DMS53 treated with DMSO at 0.1 percent for 48 hours (cell line): Measurements from ENCODE around the gene CLIC3.
"Not testable (repeated sequence)": the region's sequence is repeated elsewhere in the genome, so short reads cannot be mapped to it uniquely, and the experiment has no call there.

Source experiments
- DNase-seq: peaks from one replicate; lab custom pipeline; 2025; ENCODE audit not compliant: unreplicated experiment; lab: John Stamatoyannopoulos, UW

CLIC3 gene

DNA sequence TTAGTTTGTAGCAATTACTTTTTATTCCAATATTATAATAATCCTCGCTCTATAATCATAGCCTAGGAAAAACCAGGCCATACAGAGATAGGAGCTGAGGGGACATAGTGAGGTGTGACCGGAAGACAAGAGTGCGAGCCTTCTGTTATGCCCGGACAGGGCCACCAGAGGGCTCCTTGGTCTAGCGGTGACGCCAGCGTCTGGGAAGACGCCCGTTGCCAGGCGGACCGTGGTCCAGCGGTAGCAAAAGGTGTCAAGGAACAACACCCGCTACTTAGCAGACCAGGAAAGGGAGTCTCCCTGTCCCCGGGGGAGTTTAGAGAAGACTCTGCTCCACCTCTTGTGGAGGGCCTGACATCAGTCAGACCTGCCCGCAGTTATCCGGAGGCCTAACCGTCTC, 7.9 kb upstream of the CLIC3 start:
- DNase-seq, result not testable (repeated sequence)

DNA sequence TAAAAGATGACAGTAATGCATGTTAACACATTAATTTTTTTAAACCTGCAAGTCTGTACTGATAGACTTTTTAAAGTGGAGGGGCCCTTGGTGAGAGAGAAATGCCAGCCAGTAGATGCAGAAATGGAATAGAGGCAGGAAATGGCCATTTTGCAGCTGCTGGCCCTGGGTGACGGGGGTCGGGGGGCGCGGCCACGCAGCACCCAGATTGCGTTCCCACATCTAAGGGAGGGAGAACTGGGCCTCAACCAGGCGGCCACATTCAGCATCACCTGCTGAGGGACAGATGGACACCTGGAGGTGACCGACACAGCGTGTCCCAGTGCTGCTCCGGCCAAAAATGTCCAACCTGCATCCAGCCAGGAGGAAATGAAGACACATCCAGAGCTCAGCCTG, 6.3 kb upstream of the CLIC3 start:
- DNase-seq, result no peak

DNA sequence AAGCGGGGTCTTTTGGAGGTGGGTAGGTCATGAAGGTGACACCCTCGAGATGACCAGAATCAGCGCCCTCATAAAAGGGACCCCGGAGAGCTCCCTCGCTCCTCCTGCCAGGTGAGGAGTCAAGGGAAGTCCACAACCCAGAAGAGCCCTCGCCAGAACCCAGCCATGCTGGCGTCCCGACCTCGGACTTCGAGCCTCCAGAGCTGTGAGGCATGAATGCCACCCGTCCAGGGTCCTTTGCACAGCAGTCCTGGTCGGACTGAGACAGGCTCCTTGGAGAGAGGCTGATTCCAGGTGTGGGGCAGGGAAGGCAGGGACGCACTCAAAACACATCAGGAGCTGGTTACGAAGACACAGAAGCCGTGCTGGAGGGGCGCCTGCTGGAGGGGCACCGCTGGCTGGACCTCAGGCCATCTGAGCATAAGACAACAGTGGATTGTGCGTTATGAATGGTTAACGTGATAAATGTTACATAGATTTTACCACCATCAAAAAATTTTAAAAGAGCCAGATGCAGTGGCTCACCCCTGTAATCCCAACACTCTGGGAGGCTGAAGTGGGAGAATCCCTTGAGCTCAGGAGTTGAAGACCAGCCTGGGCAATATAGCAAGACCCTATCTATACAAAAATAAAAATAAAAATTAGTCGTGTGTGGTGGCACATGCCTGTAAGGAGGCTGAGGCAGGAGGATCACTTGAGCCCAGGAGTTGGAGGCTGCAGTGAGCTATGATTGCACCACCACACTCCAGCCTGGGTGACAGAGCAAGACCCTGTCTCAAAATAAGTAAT, 5.7 kb upstream of the CLIC3 start:
- DNase-seq, result no peak

DNA sequence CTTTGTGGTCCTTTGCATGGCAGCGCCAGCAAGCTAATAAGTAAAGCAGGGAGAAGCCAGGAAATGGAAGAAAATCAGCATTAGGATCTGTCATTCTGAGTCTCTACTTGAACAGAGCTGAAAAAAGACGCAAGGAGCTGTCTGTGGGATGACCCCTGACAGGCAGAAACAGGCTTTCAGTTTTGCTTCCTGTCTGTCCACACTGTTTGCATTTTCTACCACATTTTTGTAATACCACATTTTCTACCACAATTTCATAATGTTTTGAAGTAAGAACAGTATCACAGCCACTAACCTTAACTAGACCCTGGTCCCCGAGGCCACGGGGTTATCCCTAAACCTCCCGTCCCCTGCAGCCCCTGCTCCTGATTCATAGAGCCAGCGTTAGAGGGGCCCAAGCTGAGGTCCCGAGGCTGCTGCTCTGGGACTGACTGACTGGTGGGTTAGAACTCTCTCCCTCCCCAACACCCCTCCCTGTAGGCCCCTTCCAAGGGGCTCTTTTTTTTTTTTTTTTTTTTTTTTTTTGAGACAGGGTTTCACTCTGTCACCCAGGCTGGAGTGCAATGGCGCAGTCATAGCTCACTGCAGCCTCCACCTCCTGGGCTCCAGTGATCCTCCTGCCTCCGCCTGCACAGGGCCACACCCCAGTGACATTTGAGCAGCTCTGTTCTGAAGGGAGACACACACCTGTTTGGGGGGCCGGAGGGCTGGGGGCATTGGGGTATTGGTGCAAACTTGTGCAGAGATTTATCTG, 4.0 kb upstream of the CLIC3 start:
- DNase-seq, result no peak

DNA sequence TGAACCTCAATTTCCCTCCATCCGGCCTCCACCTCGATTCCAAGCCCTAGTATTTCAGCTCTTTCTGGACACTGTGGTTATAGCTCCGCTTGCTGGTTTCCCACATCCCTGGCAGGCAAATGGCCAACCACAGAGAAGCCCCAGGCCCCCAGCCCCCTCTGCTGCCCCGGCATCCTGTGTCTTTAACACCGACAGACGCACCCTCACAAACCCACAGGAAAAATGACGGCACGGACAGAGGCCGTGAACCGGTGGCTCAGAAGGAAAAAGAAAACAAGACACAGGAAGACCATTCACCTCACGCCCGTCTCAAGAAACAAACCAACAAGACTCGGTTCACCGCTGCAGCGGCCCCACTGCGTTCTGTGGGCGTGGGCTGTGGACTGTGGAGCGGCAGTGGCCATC, 1.5 kb upstream of the CLIC3 start:
- DNase-seq, result no peak

DNA sequence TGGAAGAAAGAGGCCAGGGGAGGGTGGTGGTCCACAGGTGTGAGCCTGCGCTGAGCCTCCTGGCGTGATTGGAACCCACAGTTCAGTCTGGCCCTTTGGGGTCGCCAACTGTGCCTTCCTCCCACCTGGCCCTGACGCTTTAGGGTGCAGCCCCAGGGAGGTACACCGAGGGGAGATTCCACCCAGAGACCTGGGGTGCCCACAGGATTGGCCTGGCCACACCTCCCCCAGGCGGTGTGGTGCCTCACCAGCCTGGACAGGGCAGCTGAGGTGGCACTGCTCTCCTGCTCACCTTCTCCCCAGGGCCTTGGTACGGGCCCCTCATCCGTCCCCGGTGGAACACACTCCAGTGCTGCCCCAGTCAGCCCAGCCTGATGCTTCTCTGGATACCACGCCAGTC, 1.0 kb upstream of the CLIC3 start:
- DNase-seq, result no peak

DNA sequence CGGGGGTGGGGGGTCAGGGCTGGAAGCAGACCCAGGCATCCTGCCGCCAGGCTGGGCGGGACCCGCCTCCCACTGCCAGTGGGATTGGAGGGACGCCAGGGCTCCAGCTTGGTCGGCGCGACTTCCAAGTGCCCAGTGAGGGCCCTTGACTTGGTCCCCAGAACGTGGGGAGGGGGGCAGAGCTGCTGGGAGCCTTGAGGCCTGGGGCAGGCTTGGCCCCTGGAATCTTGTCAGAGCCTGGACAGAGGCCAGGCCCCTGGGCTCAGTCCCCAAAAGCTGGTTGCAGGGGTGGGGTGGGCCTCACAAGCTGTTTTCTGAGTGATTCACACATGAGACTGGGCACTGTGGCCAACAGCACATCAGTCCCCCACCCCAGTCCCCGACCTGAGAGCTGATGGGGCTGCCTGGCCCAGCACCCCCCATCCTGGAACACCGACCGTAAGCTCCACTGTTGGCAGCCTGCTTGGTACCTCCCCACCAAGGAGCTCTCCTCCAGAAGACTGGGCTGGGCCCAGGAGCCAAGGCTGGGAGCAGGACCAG, 526 bp downstream of the CLIC3 start:
- no peak for DNase-seq

DNA sequence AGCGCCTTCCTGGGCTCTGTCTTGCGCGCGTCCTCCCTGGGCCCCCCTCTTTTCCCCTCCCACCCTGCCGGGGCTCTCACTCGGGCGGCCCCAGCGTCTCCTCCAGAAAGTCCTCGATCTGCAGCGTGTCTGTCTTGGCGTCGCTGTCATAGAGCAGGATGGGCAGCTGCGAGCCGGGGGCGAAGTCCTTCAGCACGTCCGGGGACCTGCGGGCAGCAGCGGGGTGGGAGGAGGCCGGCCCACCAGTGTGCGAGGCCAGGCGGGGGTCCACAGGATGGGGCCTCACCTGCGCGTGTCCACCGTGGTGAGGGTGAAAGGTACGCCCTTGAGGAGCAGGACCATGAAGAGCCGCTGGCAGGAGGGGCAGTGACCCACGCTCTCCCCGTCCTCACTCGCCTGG, 1.0 kb downstream of the CLIC3 start:
- DNase-seq, result peak; percentile 43

DNA sequence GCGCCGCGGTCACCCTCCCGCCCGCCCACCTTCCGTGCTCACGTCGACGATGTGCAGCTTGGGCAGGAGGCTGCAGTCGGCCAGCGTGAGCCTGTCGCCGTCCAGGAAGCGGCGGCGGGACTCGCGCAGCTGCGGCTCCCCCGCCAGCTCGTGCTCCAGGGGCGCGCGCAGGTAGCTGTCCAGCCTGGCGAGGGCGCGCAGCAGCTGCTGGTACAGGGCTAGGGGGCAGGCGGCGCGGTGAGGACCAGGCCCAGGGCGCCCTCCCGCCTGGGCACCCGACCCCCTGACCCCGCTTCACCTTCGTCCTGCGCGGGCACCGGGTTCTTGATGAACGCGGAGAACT, 1.5 kb downstream of the CLIC3 start:
- DNase-seq, result peak; percentile 41

DNA sequence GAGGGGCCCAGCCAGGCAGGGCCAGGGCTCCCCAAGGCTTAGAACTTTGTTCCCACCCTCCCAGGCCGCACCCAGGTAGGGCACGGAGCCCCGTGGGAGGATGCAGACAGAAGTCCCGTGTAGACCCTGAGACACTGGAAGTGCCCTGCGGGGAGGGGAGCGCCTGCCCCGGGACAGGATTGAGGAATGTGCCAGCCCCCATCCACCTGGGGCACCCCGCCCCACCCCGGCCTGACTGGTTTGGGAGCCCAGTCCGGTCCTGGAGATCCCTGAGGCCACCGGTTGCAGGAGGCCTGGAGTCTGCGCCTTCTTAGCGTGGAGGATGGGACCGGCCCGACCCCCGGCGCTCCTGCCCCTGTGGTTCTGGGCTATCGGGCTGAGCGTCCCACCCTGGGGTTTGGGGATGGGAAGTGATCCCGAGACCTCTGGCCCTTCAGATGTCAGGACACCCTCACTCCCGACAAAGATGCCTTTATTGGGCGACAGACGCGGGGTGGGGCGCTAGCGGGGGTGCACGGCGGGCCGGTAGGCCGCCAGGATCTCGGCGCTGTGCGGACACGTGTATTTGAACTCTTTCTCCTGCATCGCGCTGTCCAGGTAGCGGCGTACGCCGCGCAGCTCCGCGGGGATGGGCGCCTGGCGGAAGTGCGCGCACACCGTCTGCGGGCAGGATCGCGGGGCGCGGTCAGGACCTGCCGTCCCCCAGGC, 2.0 kb downstream of the CLIC3 start:
- no peak for DNase-seq

DNA sequence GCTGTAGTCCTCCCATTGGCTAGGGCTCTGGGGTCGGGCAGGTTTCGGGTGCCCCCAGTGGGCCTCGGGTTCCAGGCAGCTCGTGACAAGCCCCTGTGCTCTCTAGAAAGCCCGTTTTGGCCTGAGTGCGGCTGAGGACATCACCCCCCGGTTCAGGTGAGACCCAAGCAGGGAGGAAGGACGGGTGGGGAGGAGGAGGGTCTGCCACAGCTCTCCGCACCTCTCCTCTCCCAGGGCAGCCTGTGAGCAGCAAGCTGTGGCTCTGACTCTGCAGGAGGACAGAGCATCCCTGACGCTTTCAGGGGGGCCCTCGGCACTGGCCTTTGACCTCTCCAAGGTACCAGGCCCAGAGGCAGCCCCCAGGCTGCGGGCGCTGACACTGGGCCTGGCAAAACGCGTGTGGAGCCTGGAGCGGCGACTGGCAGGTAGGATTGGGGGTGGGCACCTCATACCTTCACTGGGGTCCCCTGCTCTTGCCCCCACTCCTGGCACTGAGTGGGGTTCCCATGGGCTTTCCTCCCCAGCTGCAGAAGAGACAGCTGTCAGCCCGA, 3.5 kb downstream of the CLIC3 start:
- DNase-seq, result no peak

DNA sequence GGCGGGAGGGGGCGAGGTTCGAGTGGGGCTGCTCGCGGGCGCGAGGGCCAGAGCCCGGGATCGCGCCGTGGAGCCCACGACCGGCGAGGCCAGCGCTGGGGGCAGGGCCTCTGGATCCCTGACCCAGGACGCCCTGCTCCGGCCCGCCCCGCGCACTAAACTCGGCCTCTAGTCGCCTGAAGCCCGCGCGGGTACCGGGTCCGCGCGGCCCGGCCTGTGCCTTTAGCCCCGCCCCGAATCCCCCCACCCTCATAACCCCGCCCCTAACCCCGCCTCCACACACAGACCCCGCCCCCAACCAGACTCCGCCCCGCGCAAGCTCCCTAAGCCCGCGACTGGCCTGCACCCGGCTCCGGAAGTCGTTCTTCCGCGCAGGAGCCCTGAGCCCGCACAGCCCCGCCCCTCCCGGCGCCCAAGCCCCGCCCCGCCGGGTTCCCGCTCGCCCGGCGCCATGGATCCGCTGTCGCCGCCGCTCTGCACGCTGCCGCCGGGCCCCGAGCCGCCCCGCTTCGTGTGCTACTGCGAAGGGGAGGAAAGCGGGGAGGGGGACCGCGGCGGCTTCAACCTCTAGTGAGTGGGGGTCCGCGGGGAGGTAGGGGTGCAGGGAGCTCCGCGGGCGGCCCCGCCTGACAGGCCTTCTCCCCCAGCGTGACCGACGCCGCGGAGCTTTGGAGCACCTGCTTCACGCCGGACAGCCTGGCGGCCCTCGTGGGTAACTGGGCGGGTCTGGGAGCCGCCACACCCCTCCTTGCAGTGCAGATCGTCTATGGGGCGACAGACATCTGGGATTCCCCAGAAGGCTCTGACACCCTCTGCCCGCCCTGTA, 4.2 kb downstream of the CLIC3 start, which contains the start of gene PAXX:
Gene PAXX, plus strand, starts transcription at position 430 of the 826 bp plus-strand sequence. Its CDS starts 22 bp downstream, at position 452.
- peak; percentile 76 for DNase-seq

DNA sequence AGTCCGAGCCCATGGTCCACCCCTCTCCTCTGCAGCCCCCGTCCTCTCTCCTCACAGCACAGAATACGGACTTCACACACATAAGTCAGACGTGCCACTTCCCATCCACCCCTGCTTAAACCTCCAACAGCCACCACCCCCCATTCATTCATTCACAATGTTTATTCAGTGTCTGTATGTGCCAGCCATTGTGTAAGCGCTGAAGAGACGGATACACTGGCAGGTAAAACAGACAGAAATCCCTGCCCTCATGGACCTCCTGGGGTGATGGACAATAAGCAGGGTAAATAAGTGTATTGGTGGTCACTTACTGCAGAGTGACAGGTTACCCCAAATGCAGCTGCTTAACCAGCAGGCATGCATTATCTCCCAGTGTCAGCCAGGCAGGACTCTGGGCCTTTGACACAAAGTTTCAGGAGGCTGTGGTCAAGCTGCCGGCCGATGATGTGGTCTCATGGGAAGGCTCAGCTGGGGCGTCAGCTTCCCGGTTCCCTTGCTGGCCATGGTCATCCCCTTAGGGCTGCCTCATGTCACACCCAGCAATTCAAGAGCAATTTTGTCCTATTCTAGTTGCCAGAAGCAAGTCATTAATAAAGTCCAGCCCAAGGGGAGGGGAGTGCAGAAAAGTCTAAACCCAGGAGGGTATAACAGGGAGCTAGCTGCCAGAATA, 6.0 kb downstream of the CLIC3 start:
- no peak for DNase-seq

DNA sequence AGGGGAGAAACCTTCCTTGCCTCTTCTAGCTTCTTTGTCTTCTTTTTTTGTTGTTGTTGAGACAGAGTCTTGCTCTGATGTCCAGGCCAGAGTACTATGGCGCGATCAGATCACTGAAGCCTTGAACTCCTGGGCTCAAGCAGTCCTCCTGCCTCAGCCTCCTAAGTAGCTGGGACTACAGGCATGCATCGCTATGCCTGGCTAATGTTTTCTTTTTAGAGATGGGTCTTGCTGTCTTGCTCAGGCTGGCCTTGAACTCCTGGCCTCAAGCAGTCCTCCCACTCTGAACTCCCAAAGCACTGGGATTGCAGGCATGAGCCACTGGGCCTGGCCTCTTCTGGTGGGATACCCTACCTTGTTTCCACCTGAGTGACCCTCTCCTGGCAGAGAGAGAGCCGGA, 7.5 kb downstream of the CLIC3 start:
- no peak for DNase-seq

DNA sequence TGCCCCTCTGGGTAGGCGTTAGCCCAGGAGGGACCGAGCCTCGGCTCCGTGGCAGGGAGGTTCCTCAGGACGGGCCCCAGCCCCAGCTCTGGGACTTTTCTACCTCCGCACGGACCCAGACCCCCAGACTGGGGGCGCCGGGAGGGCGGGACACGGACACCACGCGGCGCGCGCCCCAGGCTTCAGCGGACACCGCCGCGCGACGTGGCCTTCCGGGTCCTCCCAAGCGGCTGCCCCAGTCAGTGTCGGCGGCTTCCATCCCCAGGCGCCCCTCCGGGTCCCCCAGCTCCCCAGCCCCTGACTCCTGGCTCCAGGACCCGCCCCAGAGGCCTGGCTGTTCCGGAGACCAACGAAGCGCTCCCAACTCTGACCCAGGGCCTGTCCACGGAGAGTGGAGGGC, 10.5 kb downstream of the CLIC3 start:
- no peak for DNase-seq

DNA sequence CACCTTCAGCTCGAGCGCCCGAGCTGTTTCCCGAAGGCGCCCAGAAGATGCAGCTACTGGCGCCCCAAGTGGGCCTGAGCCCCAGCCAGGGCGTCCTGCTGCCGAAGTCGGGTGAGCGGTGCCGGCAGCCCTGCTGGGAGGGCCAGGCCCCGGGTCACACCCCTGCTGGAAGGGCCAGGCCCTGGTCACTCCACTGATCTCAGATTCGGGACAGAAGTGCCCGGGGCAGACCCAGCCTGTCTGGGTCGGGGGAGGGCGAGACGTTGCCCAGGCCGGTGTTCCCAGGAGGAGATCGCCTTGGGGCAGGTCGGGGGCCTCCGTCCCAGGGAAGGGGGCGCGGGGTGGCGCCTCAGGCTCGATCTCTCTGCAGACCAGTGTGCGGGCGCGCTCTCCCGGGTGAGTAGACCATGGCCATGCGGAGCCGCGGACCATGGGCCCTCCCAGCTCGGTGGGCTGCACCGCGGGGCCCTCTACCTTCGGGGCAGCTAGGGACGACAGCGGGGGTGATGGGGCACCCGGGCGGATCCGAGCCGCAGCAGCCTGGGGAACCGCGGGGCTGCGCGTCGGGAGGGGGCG, 11.3 kb downstream of the CLIC3 start:
- DNase-seq, result no peak

DNA sequence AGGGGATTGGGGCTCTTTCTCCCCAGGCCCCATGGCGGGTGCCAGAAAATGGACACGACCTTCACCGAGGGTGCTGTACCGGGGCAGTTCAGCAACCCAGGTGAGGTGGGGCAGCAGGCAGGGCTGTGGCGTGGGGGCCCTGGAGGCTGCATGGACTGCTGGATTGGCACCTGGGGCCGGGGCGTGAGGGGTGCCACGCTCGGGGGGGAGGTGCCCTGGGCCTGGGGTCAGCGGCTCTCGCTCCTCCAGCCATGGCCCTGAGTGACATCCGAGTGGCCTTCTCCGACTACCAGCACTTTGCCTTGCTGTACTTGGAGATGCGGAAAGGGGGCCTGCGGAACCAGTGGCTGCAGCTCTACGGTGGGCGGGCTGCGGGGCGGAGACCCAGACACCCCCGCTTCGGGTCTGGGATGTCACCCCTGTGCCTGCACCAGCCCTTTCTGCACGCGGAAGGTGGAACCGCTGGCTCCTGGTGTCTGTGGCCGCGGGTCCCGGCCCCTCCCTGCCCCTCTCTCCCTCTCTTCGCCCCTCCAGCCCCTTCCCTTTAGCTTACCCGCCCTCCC, 11.8 kb downstream of the CLIC3 start:
- no peak for DNase-seq

DNA sequence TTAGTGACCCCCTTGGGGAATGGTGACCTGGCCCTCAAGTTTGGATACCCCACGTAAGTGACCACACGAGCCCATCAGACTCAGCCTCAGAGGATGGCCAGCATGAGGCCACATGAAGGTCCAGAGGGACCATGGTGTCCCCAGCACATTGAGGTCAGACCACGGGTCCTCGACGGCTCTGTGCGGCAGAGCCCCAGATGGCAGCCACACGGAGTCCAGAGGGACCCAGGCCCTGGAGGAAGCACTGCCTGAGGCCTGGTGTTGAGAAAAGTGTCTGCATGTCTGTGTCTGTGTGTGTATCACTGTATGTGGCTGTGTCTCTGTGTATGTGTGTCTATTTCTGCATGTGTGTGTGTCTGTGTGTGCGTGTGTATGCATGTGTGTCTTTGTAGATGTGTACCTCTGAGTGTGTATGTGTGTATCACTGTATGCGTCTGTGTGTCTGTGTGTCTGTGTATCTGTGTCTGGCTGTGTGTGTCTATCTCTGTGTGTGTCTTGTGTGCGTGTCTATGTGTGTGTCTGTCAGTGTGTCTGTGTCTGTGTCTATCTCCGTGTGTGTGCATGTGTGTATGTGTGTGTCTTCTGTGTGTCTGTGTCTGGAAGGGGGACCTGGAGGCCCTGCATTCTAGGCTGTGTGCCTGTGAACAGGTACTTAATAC, 12.6 kb downstream of the CLIC3 start:
- DNase-seq, result no peak

DNA sequence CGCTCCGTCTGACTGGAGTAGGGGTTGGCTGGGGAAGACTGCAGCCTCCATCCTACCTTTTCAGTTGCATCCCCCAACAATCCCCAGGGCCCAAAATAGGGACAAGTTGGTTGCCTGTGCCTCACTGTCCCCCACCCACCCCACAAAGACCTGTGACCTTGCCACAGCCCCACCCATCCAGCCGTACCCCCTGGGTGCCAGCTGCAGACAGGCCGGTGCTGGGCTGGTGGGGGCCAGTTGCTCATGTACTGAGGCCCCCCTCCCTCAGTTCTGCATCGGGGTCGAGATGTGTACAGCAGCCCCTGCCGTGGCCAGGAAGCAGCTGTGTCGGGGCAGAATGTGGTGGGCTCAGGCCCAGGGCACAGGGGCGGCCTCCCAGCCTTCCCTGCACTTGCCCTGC, 13.2 kb downstream of the CLIC3 start:
- DNase-seq, result no peak
